ELF-1 (cell line): ENCODE measurements around the gene BCAS4.
A peak's percentile ranks its signal among the peaks of the same experiment; 100 is the strongest.
"Not testable (repeated sequence)": the region's sequence is repeated elsewhere in the genome, so short reads cannot be mapped to it uniquely, and the experiment has no call there.

ENCODE experiments used
- DNase-seq: peaks from one replicate; pipeline ENCODE4 v3.0.0-alpha.2; 2016; ENCODE audit warnings: low read depth, low spot score

Gene BCAS4, protein sequence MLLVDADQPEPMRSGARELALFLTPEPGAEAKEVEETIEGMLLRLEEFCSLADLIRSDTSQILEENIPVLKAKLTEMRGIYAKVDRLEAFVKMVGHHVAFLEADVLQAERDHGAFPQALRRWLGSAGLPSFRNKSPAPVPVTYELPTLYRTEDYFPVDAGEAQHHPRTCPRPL

GRCh38 chr20:50794846-50795634, at the start of gene BCAS4:
Gene BCAS4 (plus strand): TSS chr20:50795061. CDS start chr20:50795084, 23 bp downstream.
- peak; percentile 94 for DNase-seq

DNA sequence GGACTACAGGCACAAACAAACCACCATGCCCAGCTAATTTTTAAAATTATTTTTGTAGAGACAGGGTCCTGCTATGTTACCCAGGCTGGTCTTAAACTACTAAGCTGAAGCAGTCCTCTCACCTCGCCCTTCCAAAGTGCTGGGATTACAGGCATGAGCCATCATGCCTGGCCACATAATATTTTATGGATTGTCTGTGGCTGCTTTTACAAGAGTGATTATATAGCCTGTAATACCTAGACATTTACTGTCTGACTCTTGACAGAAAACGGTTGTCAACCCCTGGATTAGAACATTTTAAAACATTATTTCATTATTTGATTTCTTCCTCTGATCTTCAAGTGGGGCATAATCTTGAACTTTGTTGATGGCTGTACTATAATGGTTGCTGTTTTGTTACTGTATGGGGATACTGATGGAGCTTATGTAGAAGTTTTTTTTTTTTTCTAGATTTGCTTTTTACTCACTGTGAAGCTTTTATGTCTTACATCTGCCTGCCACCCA, 49.2 kb upstream of the BCAS4 start:
- no peak for DNase-seq

DNA sequence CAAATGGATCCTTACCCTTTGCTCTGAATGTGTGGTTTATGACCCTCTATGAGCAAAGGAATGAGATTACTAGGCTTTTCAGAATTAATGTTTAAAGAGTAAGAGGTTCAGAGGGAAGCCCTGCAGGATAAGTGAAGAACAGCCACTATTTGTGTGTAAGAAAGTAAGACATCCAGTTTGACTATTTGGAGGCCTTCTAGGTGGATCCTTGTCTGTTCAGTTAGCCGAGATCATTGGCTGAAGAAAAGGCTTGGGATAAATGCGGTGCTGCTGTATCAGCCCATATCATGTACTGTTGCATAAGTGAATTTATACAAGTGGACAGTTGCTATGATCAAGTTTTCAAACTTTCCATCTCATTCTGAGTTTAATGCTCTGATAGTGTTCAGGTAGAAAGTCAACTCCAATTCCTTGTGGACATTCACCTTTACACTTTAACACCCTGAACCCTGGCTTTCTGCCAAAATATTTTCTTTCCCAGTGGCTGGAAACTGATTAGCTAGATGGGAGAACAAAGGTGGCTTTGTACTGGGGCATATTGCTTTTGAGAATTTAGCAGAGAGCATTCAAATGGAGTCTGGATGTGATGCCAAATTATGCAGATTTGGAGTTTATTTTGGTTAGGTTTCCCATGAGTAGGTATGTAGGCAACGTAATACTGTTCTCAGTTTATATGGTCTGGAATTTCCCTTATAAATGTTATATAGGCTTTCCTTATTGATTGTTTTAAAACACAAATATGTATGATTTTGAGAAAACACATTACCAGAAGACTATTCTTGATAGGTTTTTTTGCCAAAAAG, 48.5 kb upstream of the BCAS4 start:
- no peak for DNase-seq

- no peak for DNase-seq
These were observed 47.6 kb upstream of the BCAS4 start for GRCh38 chr20:50747275-50747674.

DNA sequence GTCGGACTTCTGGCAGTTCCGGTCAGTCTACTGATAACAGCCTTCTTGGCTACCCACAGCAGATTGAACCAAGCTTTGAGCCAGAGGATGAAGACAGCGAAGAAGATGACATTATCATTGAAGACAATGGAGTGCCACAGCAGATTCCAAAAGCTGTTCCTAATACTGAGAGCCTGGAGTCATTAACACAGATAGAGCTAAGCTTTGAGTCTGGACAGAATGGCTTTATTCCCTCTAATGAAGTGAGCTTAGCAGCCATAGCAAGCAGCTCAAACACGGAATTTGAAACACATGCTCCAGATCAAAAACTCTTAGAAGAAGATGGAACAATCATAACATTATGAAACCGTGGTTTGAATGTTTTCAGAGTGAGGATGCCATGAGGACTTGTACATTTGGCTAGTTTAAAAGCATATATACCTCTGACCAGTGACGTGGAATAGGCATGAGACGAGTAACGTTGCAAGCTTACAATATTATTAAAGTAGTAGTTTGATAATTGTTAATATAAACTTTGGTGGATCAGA, 44.7 kb upstream of the BCAS4 start:
- DNase-seq, result no peak

GRCh38 chr20:50753152-50753551, 41.7 kb upstream of the BCAS4 start:
- no peak for DNase-seq

GRCh38 chr20:50754420-50754819, 40.4 kb upstream of the BCAS4 start:
- DNase-seq, result no peak

- DNase-seq, result no peak
These were observed 38.4 kb upstream of the BCAS4 start for GRCh38 chr20:50756447-50756846.

DNA sequence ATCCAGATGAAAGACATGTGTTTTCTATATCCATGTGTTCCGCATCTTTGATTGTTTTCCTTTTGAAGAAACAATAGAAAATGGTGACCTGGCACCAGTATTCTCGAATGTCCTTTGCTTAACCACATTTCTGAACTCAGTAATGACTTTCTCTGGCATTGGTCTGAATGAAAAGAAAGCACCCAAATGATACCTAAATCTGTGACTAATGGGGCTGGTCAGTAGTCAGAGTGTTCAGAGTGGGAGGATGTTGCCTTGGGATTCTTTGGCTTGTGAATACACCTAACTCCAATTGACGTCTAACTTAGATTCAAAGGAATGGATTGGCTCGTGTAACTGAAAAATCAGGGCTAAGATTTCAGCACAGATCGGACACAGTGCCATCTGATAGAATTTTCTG, 36.4 kb upstream of the BCAS4 start:
- DNase-seq, result no peak

GRCh38 chr20:50758992-50759391, 35.9 kb upstream of the BCAS4 start:
- DNase-seq, result peak; percentile 29

DNA sequence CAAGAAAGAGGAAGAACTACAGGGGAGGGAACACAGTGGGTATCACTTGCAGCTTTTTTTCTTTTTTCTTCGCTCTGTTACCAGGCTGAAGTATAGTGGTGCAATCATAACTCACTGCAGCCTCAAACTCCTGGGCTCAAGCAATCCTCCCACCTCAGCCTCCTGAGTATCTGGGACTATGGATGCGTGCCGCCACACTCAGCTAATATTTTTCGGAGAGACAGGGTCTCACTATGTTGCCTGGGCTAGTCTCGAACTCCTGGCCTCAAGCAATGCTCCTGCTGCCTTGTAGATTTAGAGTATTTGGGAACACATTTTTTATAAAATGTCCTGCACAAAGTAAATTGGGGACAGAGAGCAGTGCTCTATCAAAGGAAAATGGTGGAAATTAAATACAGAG, 35.2 kb upstream of the BCAS4 start:
- no peak for DNase-seq

DNA sequence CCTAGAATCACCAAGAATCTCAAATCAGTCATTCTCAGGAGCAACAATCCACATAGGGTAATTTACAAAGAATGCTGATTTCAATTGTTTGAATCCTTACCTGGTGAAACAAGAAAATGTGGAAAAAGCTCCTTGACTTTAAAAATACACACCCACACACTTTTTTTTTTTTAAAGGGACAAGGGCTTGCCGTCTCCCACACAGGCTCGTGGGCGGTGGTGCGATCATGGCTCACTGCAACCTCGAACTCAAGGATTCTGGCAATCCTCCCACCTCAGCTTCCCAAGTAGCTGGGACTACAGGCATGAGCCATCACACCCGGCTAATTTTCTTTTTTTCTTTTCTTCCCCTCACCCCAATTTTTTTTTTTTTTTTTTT, 32.8 kb upstream of the BCAS4 start:
- DNase-seq, result no peak

- DNase-seq, result no peak
These were observed 32.2 kb upstream of the BCAS4 start for GRCh38 chr20:50762435-50763220.

DNA sequence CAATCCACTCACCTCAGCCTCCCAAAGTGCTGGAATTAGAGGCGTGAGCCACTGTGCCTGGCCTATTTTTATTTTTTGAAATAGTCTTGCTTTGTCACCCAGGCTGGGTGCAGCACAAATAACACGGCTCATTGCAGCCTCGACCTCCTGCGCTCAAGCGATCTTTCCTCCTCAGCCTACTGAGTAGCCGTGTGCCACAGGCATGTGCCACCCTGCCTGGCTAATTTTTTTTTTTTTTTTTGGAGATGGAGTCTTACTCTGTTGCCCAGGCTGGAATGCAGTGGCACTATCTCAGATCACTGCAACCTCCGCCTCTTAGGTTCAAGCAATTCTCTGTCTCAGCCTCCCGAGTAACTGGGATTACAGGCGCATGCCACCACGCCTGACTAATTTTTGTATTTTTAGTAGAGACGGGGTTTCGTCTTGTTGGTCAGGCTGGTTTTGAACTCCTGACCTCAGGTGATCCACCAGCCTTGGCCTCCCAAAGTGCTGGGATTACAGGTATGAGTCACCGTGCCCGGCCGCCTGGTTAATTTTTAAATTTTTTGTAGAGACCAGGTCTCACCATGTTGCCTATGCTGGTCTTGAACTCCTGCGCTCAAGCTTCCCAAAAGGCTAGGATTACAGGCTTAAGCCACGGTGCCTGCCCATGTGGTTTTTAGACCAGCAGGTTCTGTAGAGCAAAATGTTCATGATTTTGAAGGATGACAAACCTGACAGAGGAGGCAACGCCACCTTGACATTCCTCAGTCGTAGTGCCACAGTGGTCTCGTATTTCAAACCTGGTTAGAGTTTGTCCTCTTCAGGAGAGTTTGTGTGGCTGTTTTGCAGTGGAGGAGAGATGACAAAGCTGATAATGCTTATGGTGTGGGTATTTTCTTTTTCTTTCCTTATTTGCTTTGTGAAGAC, 31.1 kb upstream of the BCAS4 start:
- DNase-seq, result not testable (repeated sequence)

DNA sequence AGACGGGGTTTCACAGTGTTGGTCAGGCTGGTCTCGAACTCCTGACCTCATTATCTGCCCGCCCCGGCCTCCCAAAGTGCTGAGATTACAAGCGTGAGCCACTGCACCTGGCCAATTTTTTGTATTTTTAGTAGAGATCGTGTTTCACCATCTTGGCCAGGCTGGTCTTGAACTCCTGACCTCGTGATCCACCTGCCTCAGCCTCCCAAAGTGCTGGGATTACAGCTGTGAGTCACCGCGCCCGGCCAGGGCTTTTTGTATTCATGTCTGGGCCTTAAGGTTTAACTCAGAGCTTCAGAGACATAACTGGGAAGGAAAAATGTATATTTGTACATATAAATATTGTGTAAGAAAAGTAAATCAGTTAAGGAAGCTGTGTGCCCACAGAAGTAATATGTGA, 29.6 kb upstream of the BCAS4 start:
- DNase-seq, result not testable (repeated sequence)

GRCh38 chr20:50765674-50766073, 29.2 kb upstream of the BCAS4 start:
- DNase-seq, result no peak

DNA sequence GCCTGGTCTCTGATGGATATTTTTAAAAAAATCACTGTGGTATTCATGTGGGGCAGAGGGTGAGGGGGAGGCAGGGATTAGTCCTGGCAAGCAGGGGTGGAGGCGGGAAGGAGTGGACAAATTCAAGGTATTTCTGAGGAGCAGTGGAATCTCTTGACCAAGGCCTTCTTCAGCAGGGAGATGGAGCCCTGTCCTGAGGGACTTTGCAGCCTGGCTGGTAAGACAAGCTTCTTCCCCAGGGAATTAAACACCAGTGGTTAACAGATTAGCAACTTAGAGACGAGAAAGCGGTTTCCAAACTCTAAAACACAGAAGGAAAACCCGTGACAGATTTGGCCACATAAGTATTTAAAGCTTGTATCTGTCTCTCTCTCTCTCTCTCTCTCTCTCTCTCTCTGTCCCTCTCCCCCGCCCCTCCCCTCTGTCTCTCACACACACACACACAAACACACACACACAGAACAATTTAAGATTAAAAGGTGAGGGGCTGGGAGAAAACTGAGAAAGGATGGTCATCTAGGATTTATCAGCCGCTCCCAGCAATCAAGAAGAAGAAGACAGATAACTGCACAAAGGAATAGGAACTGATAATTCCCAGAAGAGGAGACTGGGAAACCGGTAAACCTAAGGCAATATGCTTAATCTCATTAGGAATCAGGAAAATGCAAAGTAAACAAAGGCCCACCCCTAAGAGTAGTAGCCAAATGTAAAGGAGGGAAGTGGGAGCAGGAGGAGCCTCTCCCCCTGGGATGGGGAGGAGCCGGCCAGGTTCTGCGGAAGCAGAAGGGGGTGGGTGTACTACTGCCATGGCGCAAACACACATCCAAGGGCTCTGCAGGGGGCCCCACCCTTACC, 27.7 kb upstream of the BCAS4 start:
- not testable (repeated sequence) for DNase-seq

DNA sequence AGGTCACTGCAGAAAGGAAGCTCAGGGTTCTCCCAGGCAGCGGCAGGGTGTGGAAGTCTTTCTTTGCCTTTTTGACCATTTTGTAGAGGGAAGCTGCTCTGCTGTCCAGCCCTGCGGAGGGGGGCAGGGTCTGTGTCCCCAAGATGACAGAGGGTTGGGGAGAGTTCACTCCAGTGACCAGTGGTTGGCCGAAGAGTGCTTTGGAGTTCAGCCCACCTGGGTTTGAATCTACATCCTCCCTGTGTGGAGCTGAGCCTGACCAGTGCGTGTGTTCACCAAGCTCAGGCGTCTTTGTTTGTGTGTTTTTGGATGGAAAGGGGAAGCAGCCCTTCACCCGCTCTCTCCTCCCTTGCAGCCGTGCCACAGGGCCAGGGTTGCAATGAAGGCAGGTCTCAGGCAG, 25.9 kb upstream of the BCAS4 start:
- DNase-seq, result not testable (repeated sequence)

DNA sequence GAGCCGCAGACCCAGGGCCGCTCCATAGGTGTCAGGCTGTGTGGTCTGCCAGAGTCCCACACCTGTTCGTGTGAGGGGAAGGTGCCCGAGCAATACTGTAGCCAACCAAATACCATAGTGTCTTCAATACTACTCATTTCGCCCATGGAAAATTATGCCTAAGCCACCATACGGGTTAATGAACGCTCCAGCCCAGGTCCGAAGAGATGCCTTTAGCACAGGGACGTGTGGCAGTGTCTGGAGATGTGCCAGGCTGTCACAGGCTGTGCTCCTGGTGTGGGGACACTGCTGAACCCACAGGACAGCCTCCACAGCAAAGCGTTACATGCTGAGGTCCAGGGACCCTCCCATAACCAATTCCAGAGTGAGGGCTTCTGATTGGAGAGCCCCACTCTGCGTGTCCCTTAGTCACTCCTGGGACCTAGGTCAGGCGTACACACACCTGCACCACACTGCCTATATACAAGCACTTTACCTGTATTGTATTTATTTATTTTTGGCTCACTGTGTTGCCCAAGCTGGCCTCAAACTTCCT, 25.2 kb upstream of the BCAS4 start:
- not testable (repeated sequence) for DNase-seq
